OCI-LY7 (cell line): Measurements from ENCODE around the gene CCR8. TPM values are rescaled to one million over a fixed set of nuclear protein-coding genes. Genes with fewer than 3 reads are reported as not detected.

ENCODE experiments used
- BruUV-seq: library from RNA; stranded (reverse); fragments of 400-500 nt; replicated peaks from 2 replicates; lab custom pipeline; 2021; lab: Mats Ljungman, UMichigan
- CTCF ChIA-PET: fragments of 300-600 bp; sonication (Branson Sonifier 250); formaldehyde crosslinking; loops from one replicate; lab custom pipeline; 2022; ENCODE audit warnings: antibody characterized with exemption; ENCODE audit not compliant: unreplicated experiment; lab: Charles Lee
- POLR2A ChIA-PET: fragments of 300-600 bp; sonication (Branson Sonifier 250); formaldehyde crosslinking; loops from one replicate; lab custom pipeline; 2022; ENCODE audit warnings: antibody characterized with exemption; lab: Charles Lee
- DNase-seq: peaks from one replicate; pipeline ENCODE4 v3.0.0-alpha.2; 2015; ENCODE audit warnings: low spot score
- H2AFZ ChIP-seq: fragments of 200-600 bp; sonication (generic), shearing (Covaris generic); 2 replicates; pipeline ENCODE4 v1.6.1; 2014; ENCODE audit warnings: mild to moderate bottlenecking, antibody characterized with exemption, low read length, moderate library complexity
- H3K27ac ChIP-seq: fragments of 200-600 bp; sonication (generic); 2 replicates; pipeline ENCODE4 v1.5.1; 2014; ENCODE audit warnings: mixed run types, low read depth, mild to moderate bottlenecking, moderate library complexity, low read length, inconsistent platforms; ENCODE audit not compliant: poor library complexity, severe bottlenecking
- H3K36me3 ChIP-seq: fragments of 200-600 bp; sonication (generic); 2 replicates; pipeline ENCODE4 v1.6.1; 2014; ENCODE audit warnings: mild to moderate bottlenecking, antibody characterized with exemption, low read length, moderate library complexity, mixed read lengths; ENCODE audit not compliant: insufficient read depth
- H3K4me1 ChIP-seq: fragments of 200-600 bp; sonication (generic); 2 replicates; pipeline ENCODE4 v1.5.1; 2014; ENCODE audit warnings: mild to moderate bottlenecking, low read length; ENCODE audit not compliant: insufficient read depth, poor library complexity, severe bottlenecking
- H3K4me2 ChIP-seq: fragments of 200-600 bp; sonication (generic); 2 replicates; pipeline ENCODE4 v1.6.1; 2014; ENCODE audit warnings: mild to moderate bottlenecking, low read length
- H3K4me3 ChIP-seq: fragments of 200-600 bp; sonication (generic); 2 replicates; pipeline ENCODE4 v1.5.1; 2014; ENCODE audit warnings: mild to moderate bottlenecking, low read depth, low read length; ENCODE audit not compliant: poor library complexity, severe bottlenecking
- H3K79me2 ChIP-seq: fragments of 200-600 bp; sonication (generic); 2 replicates; pipeline ENCODE4 v1.6.1; 2016; ENCODE audit warnings: low read depth, mild to moderate bottlenecking, low read length, moderate library complexity, mixed read lengths; ENCODE audit not compliant: insufficient read depth
- H3K9me2 ChIP-seq: fragments of 200-600 bp; sonication (generic); 2 replicates; pipeline ENCODE4 v1.6.1; 2016; ENCODE audit warnings: mild to moderate bottlenecking, low read length, mixed read lengths; ENCODE audit not compliant: insufficient read depth
- H3K9me3 ChIP-seq: fragments of 200-600 bp; sonication (generic); 2 replicates; pipeline ENCODE4 v1.6.1; 2014; ENCODE audit warnings: mild to moderate bottlenecking, mixed run types, low read length, mixed read lengths
- H4K20me1 ChIP-seq: fragments of 200-600 bp; sonication (generic); 2 replicates; pipeline ENCODE4 v1.6.1; 2014; ENCODE audit warnings: mild to moderate bottlenecking, antibody characterized with exemption, low read length, moderate library complexity, mixed read lengths; ENCODE audit not compliant: insufficient read depth
- EZH2phosphoT487 ChIP-seq: fragments of 200-600 bp; sonication (generic); IDR thresholded peaks from 2 replicates; pipeline ENCODE4 v1.6.1; 2018; ENCODE audit warnings: low read depth, borderline replicate concordance, mild to moderate bottlenecking, mixed run types, antibody characterized with exemption, low read length, moderate library complexity, mixed read lengths
- intact Hi-C: fragments of 100-400 bp; cut with micrococcal nuclease; formaldehyde crosslinking; loops from one replicate; pipeline ENCODE4 v1.10.0; 2022; ENCODE audit not compliant: unreplicated experiment
- total RNA-seq, 2 experiments: library from RNA; depleted of rRNA in 1 of 2; stranded (reverse); fragments of >200 nt in 1 of 2; shearing (Covaris generic) in 1 of 2; gene quantifications; 2 replicates each; pipeline ENCODE4 v1.2.3, GENCODE V29; 2014 to 2022
- TF ChIP-seq, protein P1 (sequence below): fragments of 200-600 bp; sonication (generic); conservative IDR thresholded peaks from 2 replicates; pipeline ENCODE4 v1.5.1; 2014; ENCODE audit warnings: mild to moderate bottlenecking, antibody characterized with exemption, low read length, moderate library complexity, mixed read lengths

The CCR8 gene
- total RNA-seq, 2 experiments from 2014 or later: not detected

DNA sequence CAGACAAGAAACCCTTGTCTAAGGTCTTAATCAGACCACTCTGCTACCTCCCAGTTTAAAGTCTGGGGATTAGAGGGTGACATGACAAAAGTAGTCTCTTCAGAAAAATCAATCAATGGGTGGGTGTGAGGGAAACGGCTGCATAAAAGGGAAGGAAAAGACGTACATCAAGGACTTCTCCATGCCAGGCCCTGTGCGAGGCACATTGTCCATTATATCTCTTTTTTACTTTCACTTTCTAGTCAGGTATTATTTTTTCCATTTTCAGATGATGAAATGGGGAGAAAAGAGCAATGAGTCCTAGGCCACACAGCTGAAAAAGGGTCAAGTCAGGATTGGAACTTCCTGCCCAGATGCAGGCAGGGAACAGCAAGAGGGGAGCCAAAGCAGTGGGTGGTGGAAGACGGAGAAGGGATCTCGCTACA is 45.0 kb upstream of the CCR8 start:
- no peaks in the 10 kb centered on the region for H3K9me3 ChIP-seq
- CTCF ChIA-PET: interaction anchor here (0.7 kb wide), 1 partner anchor 92 kb away, joined by 5 read pairs; the partner anchor contains the start of gene XIRP1
- no peaks in the 10 kb centered on the region for H4K20me1 ChIP-seq
- TF ChIP-seq, protein P1, sequence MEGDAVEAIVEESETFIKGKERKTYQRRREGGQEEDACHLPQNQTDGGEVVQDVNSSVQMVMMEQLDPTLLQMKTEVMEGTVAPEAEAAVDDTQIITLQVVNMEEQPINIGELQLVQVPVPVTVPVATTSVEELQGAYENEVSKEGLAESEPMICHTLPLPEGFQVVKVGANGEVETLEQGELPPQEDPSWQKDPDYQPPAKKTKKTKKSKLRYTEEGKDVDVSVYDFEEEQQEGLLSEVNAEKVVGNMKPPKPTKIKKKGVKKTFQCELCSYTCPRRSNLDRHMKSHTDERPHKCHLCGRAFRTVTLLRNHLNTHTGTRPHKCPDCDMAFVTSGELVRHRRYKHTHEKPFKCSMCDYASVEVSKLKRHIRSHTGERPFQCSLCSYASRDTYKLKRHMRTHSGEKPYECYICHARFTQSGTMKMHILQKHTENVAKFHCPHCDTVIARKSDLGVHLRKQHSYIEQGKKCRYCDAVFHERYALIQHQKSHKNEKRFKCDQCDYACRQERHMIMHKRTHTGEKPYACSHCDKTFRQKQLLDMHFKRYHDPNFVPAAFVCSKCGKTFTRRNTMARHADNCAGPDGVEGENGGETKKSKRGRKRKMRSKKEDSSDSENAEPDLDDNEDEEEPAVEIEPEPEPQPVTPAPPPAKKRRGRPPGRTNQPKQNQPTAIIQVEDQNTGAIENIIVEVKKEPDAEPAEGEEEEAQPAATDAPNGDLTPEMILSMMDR: no peak
- no peak for TF ChIP-seq EZH2phosphoT487
- H2AFZ ChIP-seq: peak overlapping the region; percentile 66
- BruUV-seq: no TSS peak
- no peaks in the 10 kb centered on the region for H3K36me3 ChIP-seq
- H3K79me2 ChIP-seq: no peaks in the 10 kb centered on the region
- intact Hi-C loops: no loop called here
- POLR2A ChIA-PET: interaction anchor here (0.7 to 1.0 kb wide), 2 partner anchors 40 to 93 kb away, joined by 3 read pairs; no protein-coding TSS in a partner anchor
- H3K4me1 ChIP-seq: peaks cover 58% of the 10 kb centered on the region
- no peak overlapping the region for H3K4me3 ChIP-seq
- no peak overlapping the region for H3K27ac ChIP-seq
- H3K9me2 ChIP-seq: no peaks in the 10 kb centered on the region
- peak overlapping the region; percentile 25; the same call in 1 of the 2 replicates for H3K4me2 ChIP-seq
- no peak for DNase-seq

DNA sequence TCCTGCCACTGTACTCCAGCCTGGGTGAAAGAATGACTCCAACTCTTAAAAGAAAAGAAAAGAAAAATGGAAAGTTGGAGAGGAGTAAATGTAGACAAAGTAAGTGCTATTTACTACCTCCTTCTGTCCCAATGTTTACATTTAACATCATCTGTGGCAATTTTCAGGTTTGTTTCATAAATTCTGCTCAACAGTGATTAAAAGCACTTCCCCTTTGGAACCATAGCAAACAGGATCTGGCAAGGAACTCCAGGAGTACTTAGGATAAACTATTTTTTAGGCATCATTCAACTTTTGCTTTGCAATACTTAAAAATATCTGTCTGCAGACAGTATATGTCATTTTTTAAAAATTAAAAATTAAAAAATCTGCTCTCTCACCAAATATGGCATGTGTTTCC is 44.2 kb upstream of the CCR8 start:
- ChIA-PET POLR2A (interaction anchor here (0.6 to 4.1 kb wide), 4 partner anchors 41 to 841 kb away, joined by 3 to 49 read pairs (median 4); partner anchors contain the start of gene XIRP1), CTCF (no interaction called here)
- TF ChIP-seq EZH2phosphoT487: no peak
- TF ChIP-seq, protein P1: no peak

DNA sequence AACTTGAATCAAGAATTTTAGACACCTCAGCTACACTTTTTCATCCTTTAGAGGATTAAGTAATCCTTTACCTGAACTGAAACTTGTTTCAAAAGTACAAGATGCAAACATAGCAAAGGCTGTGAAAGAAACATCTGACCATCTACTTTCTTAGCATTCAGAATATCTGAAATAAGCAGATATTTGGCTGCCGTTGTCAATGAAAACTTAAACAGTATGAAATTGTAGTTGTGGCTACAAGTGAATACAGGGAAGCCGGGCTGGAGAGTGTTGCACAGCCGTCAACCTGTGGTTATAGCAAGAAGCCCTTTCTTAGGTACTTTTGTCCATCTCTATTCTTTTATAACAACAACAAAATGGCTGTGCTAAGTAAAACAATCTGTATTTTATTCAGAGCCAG is 42.7 kb upstream of the CCR8 start:
- Histone ChIP-seq H3K4me1 (peaks cover 43% of the 10 kb centered on the region), H3K9me2 (no peaks in the 10 kb centered on the region), H3K36me3 (no peaks in the 10 kb centered on the region), H2AFZ (peak overlapping the region; percentile 75), H3K9me3 (no peaks in the 10 kb centered on the region), H3K4me3 (no peak overlapping the region), H3K79me2 (no peaks in the 10 kb centered on the region), H3K4me2 (peak overlapping the region; percentile 47), H3K27ac (no peak overlapping the region), H4K20me1 (no peaks in the 10 kb centered on the region)
- BruUV-seq: no TSS peak
- DNase-seq: no peak
- ChIA-PET CTCF (interaction anchor here (1.1 to 2.3 kb wide), 3 partner anchors 96 to 160 kb away, joined by 3 to 8 read pairs (median 6); no protein-coding TSS in a partner anchor), POLR2A (interaction anchor here (0.7 to 4.1 kb wide), 8 partner anchors 29 to 160 kb away, joined by 3 to 49 read pairs (median 3); partner anchors contain the start of gene XIRP1)
- intact Hi-C loops: loop anchor here (5.0 kb wide), 1 partner anchor 199 kb away; no protein-coding TSS in a partner anchor
- TF ChIP-seq, protein P1: no peak
- no peak for TF ChIP-seq EZH2phosphoT487

More for the DNA sequence above, 44.2 kb upstream of the CCR8 start:
- no peaks in the 10 kb centered on the region for H3K36me3 ChIP-seq
- no TSS peak for BruUV-seq
- H3K79me2 ChIP-seq: no peaks in the 10 kb centered on the region
- no peak overlapping the region for H3K4me2 ChIP-seq
- no peak overlapping the region for H3K27ac ChIP-seq
- H3K9me2 ChIP-seq: no peaks in the 10 kb centered on the region
- no peak for DNase-seq
- H2AFZ ChIP-seq: no peak overlapping the region
- peaks cover 54% of the 10 kb centered on the region for H3K4me1 ChIP-seq
- intact Hi-C loops: loop anchor here (5.0 kb wide), 1 partner anchor 198 kb away; no protein-coding TSS in a partner anchor
- H3K4me3 ChIP-seq: no peak overlapping the region
- no peaks in the 10 kb centered on the region for H3K9me3 ChIP-seq
- H4K20me1 ChIP-seq: no peaks in the 10 kb centered on the region
